Endothelial cell (in vitro differentiated cells): Measurements from ENCODE around the gene LIX1. TPM values are rescaled to one million over a fixed set of nuclear protein-coding genes. Genes with fewer than 3 reads are reported as not detected.

Experiments used
- DNase-seq: peaks from one replicate; pipeline ENCODE4 v3.0.0; 2021; ENCODE audit warnings: low spot score
- H3K27ac Mint-ChIP-seq: one replicate; pipeline ENCODE4 v1.8.0; 2021; ENCODE audit warnings: mixed read lengths, inconsistent platforms; ENCODE audit not compliant: unreplicated experiment
- H3K27me3 Mint-ChIP-seq: one replicate; pipeline ENCODE4 v1.8.0; 2021; ENCODE audit warnings: mild to moderate bottlenecking, moderate library complexity, mixed read lengths, inconsistent platforms; ENCODE audit not compliant: unreplicated experiment
- H3K36me3 Mint-ChIP-seq: one replicate; pipeline ENCODE4 v1.8.0; 2021; ENCODE audit warnings: mild to moderate bottlenecking, low read depth, mixed read lengths, inconsistent platforms; ENCODE audit not compliant: unreplicated experiment
- H3K4me1 Mint-ChIP-seq: one replicate; pipeline ENCODE4 v1.8.0; 2021; ENCODE audit warnings: mild to moderate bottlenecking, mixed read lengths, inconsistent platforms; ENCODE audit not compliant: unreplicated experiment
- H3K4me3 Mint-ChIP-seq: one replicate; pipeline ENCODE4 v1.8.0; 2021; ENCODE audit warnings: mild to moderate bottlenecking, mixed read lengths, inconsistent platforms; ENCODE audit not compliant: unreplicated experiment
- H3K9me3 Mint-ChIP-seq: one replicate; pipeline ENCODE4 v1.8.0; 2021; ENCODE audit warnings: mixed read lengths, inconsistent platforms; ENCODE audit not compliant: unreplicated experiment
- CTCF ChIP-seq: fragments of 200-600 bp; sonication (generic); IDR thresholded peaks from one replicate; pipeline ENCODE4 v1.5.0; 2021; ENCODE audit warnings: antibody characterized with exemption; ENCODE audit not compliant: unreplicated experiment
- total RNA-seq: library from RNA; stranded (reverse); fragmentation: NEBNext Ultra II Directional; extraction: Animal tissue kit (Norgen Biotek cat#: 25700); gene quantifications from one replicate; pipeline ENCODE4 v1.2.1, GENCODE V29; 2021; ENCODE audit not compliant: unreplicated experiment

Gene LIX1
- total RNA-seq, 1 donor from 2014 or later = 0.46 TPM

- no peak overlapping the region for H3K27ac Mint-ChIP-seq
- no peak for TF ChIP-seq CTCF
Observed at GRCh38 chr5:97067296-97067850, 75.0 kb downstream of the LIX1 start.

GRCh38 chr5:97065475-97065874, 76.9 kb downstream of the LIX1 start:
- Mint-ChIP-seq H3K4me1 (peaks cover 6% of the 10 kb centered on the region), H3K36me3 (no peaks in the 10 kb centered on the region), H3K4me3 (no peak overlapping the region), H3K27me3 (no peaks in the 10 kb centered on the region), H3K27ac (no peak overlapping the region), H3K9me3 (no peaks in the 10 kb centered on the region)
- no peak for TF ChIP-seq CTCF
- DNase-seq = no peak

More at GRCh38 chr5:97067296-97067850, 75.0 kb downstream of the LIX1 start:
- no peaks in the 10 kb centered on the region for H3K27me3 Mint-ChIP-seq
- H3K9me3 Mint-ChIP-seq = no peaks in the 10 kb centered on the region
- peaks cover 6% of the 10 kb centered on the region for H3K4me1 Mint-ChIP-seq
- H3K4me3 Mint-ChIP-seq = no peak overlapping the region
- no peaks in the 10 kb centered on the region for H3K36me3 Mint-ChIP-seq
- no peak for DNase-seq

DNA sequence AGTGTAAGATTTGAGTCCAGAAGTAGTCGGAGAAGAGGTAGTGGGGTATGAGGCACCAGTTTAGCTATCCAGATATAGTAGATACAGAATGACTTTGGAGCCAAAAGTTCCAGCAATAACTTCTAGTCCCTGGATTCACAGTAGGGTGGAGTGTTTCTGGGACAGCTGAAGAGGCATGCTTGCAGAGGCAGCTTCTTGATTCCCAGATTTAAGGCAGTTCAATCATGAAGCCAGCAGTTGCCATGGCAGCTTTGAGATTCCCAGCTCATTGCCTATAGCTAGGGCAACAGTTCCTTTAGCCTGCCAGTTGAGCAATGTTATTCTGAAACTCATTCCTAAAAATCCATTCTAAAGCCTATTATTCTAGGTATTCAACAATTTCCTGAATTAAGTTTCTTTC, 79.2 kb downstream of the LIX1 start:
- no peak overlapping the region for H3K27ac Mint-ChIP-seq
- no peaks in the 10 kb centered on the region for H3K9me3 Mint-ChIP-seq
- peaks cover 6% of the 10 kb centered on the region for H3K4me1 Mint-ChIP-seq
- H3K27me3 Mint-ChIP-seq = no peaks in the 10 kb centered on the region
- no peaks in the 10 kb centered on the region for H3K36me3 Mint-ChIP-seq
- H3K4me3 Mint-ChIP-seq = no peak overlapping the region
- TF ChIP-seq CTCF = no peak
- no peak for DNase-seq

DNA sequence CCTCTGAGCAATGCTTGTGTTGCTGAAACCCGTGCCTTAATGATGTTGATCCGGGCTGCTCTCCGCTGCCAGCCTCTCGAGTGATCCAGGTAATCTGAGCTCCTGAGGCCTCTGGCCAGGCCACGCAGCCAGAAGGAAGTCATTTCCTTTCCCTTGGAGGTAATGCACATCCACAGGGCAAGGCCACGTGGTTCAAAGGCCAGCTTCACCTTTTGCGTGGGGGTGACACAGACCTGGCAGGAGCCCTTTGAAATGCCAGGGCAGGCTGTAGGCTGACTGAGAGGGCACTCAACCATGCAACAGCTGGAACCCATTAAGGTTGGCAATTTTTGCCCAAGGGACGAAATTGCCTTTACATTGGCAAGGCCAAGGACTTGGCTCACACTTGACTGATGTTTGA, 80.4 kb downstream of the LIX1 start:
- Mint-ChIP-seq H3K27me3 (no peaks in the 10 kb centered on the region), H3K4me3 (no peak overlapping the region), H3K4me1 (peaks cover 6% of the 10 kb centered on the region), H3K27ac (no peak overlapping the region), H3K36me3 (no peaks in the 10 kb centered on the region), H3K9me3 (no peaks in the 10 kb centered on the region)
- DNase-seq = no peak
- no peak for TF ChIP-seq CTCF

GRCh38 chr5:97056263-97056662, 86.1 kb downstream of the LIX1 start:
- H3K9me3 Mint-ChIP-seq = no peaks in the 10 kb centered on the region
- no peak for TF ChIP-seq CTCF
- no peak for DNase-seq
- no peak overlapping the region for H3K27ac Mint-ChIP-seq
- H3K27me3 Mint-ChIP-seq = no peaks in the 10 kb centered on the region
- no peak overlapping the region for H3K4me3 Mint-ChIP-seq
- H3K4me1 Mint-ChIP-seq = no peaks in the 10 kb centered on the region
- no peaks in the 10 kb centered on the region for H3K36me3 Mint-ChIP-seq
